Erythroblast (primary cell): ENCODE data around the gene TMEM214.

Source experiments
- GATA1 ChIP-seq: IDR thresholded peaks from 2 replicates; pipeline ENCODE4 v1.6.1; 2011; ENCODE audit warnings: low read depth, mild to moderate bottlenecking, control low read depth, low read length, moderate library complexity
- POLR2A ChIP-seq: IDR thresholded peaks from 2 replicates; pipeline ENCODE4 v1.6.1; 2011; ENCODE audit warnings: mild to moderate bottlenecking, low read length

DNA sequence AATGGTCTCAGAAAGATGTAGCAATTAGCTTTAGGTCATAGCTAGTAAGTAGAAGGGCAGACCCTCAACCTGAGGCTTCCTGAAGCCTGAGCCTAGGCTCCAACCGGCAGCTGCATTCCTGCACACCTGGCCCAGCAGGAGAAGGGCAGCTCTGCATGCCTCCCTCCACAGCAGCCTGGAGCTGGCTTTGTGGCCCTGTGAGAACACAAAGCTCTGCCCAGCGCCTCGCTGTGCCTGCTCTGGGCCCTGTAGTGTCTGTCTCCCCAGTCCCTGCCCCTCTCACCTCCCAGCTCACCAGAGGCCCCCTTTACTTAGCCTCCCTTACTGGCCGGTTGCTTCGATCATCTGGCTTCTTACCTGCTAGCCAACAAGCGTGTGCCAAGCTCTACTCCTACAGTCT lies 6.7 kb downstream of the TMEM214 start:
- TF ChIP-seq POLR2A (no peak), GATA1 (no peak)
